MCF 10A (cell line): ENCODE results near the gene STIMATE. TPM values are rescaled to one million over a fixed set of nuclear protein-coding genes. Genes with fewer than 3 reads are reported as not detected.

ENCODE experiments used
- BruUV-seq: library from RNA; stranded (reverse); fragments of 400-500 nt; replicated peaks from 2 replicates; lab custom pipeline; 2021; lab: Mats Ljungman, UMichigan
- CTCF ChIA-PET: fragments of 300-600 bp; sonication (Branson Sonifier 250); formaldehyde crosslinking; extraction: SDS; loops from one replicate; lab custom pipeline; 2021; ENCODE audit warnings: antibody characterized with exemption, inconsistent platforms; lab: Yijun Ruan, JAX
- POLR2A ChIA-PET: fragments of 300-600, 350-650 bp; sonication (Branson Sonifier 250); formaldehyde crosslinking; extraction: SDS; loops from one replicate; lab custom pipeline; 2020; ENCODE audit warnings: antibody characterized with exemption, inconsistent platforms; lab: Yijun Ruan, JAX
- DNase-seq: peaks from one replicate; pipeline ENCODE4 v3.0.0-alpha.2; 2018; ENCODE audit not compliant: unreplicated experiment
- H3K27ac Mint-ChIP-seq: one replicate; pipeline ENCODE4 v1.8.0; 2022; ENCODE audit warnings: mild to moderate bottlenecking, low read depth, mixed read lengths; ENCODE audit not compliant: unreplicated experiment
- H3K27me3 Mint-ChIP-seq: one replicate; pipeline ENCODE4 v1.8.0; 2022; ENCODE audit warnings: mixed read lengths; ENCODE audit not compliant: insufficient read depth, unreplicated experiment
- H3K36me3 Mint-ChIP-seq: one replicate; pipeline ENCODE4 v1.8.0; 2022; ENCODE audit warnings: mild to moderate bottlenecking, moderate library complexity, mixed read lengths; ENCODE audit not compliant: insufficient read depth, unreplicated experiment
- H3K4me1 Mint-ChIP-seq: one replicate; pipeline ENCODE4 v1.8.0; 2022; ENCODE audit warnings: mixed read lengths; ENCODE audit not compliant: insufficient read depth, unreplicated experiment
- H3K4me3 Mint-ChIP-seq: one replicate; pipeline ENCODE4 v1.8.0; 2022; ENCODE audit warnings: mild to moderate bottlenecking, moderate library complexity, mixed read lengths; ENCODE audit not compliant: unreplicated experiment
- H3K9me3 Mint-ChIP-seq: one replicate; pipeline ENCODE4 v1.8.0; 2022; ENCODE audit warnings: mixed read lengths; ENCODE audit not compliant: unreplicated experiment
- intact Hi-C: fragments of 100-400 bp; cut with micrococcal nuclease; formaldehyde crosslinking; loops from 2 replicates; pipeline ENCODE4 v1.14.1; 2022
- total RNA-seq: library from RNA; stranded (reverse); gene quantifications from 2 replicates; pipeline ENCODE4 v1.2.3, GENCODE V29; 2022
- TF ChIP-seq, protein P1 (sequence below): fragments of 200-600 bp; IDR thresholded peaks from one replicate; pipeline ENCODE4 v1.8.0; 2022; ENCODE audit warnings: antibody characterized with exemption, mild to moderate bottlenecking; ENCODE audit not compliant: unreplicated experiment

Gene STIMATE
- total RNA-seq, 1 experiment from 2014 or later: 12.0 TPM

DNA sequence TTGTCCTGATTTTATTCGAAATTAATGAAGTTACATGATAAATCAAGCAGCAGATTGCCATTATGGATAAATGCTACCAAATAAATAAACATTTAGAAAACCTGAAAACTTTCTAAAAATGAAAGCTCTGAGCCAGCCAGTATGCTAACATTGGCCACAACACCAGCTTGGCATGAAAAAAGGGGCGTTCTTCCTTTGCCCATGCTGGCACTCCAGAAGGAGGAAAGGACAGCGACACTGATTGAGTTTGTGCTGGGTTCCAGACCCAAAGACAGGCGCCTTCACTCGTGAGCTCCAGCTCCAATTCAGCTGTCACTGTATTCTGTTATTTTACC, 5.1 kb downstream of the STIMATE start:
- Mint-ChIP-seq H3K4me3 (no peak overlapping the region), H3K36me3 (peaks cover 4% of the 10 kb centered on the region)

DNA sequence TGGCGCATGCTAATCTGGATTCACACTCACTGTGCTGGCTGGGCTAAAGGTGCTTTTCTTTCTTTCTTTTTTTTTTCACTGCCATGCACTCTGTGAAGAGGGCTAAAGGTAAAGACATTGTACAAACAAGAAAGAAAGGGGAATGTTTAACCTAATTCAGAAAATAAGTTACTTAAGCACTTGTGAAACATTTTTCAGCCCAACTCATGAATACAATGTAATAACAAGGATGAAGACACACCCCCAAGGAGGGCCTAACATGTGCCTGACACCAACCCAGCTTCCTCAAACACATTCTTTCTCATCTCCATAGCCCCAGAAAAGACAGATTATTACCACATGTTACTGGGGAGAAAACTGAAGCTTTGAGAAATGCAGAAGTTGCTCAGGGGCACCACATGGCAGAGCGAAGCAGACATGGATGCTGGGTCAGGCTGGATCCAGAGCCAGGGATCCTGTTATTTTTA, 5.7 kb downstream of the STIMATE start:
- TF ChIP-seq, protein P1, sequence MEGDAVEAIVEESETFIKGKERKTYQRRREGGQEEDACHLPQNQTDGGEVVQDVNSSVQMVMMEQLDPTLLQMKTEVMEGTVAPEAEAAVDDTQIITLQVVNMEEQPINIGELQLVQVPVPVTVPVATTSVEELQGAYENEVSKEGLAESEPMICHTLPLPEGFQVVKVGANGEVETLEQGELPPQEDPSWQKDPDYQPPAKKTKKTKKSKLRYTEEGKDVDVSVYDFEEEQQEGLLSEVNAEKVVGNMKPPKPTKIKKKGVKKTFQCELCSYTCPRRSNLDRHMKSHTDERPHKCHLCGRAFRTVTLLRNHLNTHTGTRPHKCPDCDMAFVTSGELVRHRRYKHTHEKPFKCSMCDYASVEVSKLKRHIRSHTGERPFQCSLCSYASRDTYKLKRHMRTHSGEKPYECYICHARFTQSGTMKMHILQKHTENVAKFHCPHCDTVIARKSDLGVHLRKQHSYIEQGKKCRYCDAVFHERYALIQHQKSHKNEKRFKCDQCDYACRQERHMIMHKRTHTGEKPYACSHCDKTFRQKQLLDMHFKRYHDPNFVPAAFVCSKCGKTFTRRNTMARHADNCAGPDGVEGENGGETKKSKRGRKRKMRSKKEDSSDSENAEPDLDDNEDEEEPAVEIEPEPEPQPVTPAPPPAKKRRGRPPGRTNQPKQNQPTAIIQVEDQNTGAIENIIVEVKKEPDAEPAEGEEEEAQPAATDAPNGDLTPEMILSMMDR: no peak
- Mint-ChIP-seq H3K27me3 (no peaks in the 10 kb centered on the region), H3K36me3 (peaks cover 4% of the 10 kb centered on the region), H3K4me3 (no peak overlapping the region), H3K9me3 (no peaks in the 10 kb centered on the region), H3K4me1 (peaks cover 21% of the 10 kb centered on the region), H3K27ac (no peak overlapping the region)
- ChIA-PET CTCF (interaction anchor here (0.6 kb wide), 2 partner anchors 15 to 168 kb away, joined by 3 read pairs; no protein-coding TSS in a partner anchor), POLR2A (no interaction called here)
- intact Hi-C loops: no loop called here
- no peak for DNase-seq
- BruUV-seq: no TSS peak

More for the DNA sequence above, 5.1 kb downstream of the STIMATE start:
- no TSS peak for BruUV-seq
- no peak for DNase-seq
- Mint-ChIP-seq H3K27me3 (no peaks in the 10 kb centered on the region), H3K9me3 (no peaks in the 10 kb centered on the region), H3K27ac (no peak overlapping the region), H3K4me1 (peaks cover 24% of the 10 kb centered on the region)
- intact Hi-C loops: no loop called here
- ChIA-PET CTCF (interaction anchor here (0.6 kb wide), 2 partner anchors 14 to 167 kb away, joined by 3 read pairs; no protein-coding TSS in a partner anchor), POLR2A (interaction anchor here (1.0 kb wide), 1 partner anchor 122 kb away, joined by 5 read pairs; the partner anchor contains the start of gene NEK4)
- TF ChIP-seq, protein P1: no peak

DNA sequence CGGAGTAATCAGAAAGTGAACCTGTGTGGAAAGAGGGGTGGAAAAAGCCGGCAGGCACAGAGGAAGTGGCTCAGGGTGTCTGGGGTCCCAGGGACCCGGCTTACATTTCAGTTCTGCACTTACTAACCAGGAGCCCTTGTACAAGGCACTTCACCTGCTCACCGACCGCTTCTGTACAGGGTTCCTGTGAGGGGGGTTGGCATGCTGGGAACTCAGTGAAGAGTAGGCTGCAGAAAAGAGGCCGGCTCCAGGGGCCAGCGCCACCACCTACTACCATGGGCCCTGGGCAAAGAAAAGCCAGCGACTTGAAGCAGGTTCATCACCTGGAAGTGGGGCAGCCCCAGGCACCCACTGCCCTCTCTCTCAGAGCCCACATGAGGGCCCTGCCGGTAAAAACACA, 6.2 kb downstream of the STIMATE start:
- CTCF ChIA-PET: no interaction called here
- intact Hi-C loops: no loop called here
- POLR2A ChIA-PET: no interaction called here
- H3K4me1 Mint-ChIP-seq: peaks cover 17% of the 10 kb centered on the region
- H3K27me3 Mint-ChIP-seq: no peaks in the 10 kb centered on the region
- TF ChIP-seq, protein P1: no peak
- BruUV-seq: TSS peak; percentile 97
- H3K4me3 Mint-ChIP-seq: no peak overlapping the region
- peaks cover 4% of the 10 kb centered on the region for H3K36me3 Mint-ChIP-seq
- no peak for DNase-seq
- no peak overlapping the region for H3K27ac Mint-ChIP-seq
- no peaks in the 10 kb centered on the region for H3K9me3 Mint-ChIP-seq

DNA sequence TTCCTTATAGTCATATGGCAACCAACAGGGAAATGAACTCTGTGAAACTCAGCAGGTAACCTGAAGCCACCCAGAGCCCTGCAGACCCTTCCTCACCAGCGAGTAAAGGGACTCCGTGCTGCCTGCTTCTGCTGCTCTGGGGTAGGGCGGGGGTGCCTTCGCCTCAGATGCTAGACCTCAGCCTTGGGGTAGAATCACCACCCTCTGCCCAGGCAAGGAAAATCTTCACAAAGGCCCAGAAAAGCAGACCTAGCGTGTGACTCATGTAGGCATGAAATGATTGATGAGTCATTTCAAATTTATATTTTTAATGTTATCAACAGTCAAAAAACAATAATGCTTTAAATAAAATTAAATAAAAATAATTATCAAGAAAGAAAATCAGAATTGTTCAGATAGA, 6.6 kb downstream of the STIMATE start:
- no peak overlapping the region for H3K27ac Mint-ChIP-seq
- no TSS peak for BruUV-seq
- TF ChIP-seq, protein P1: no peak
- DNase-seq: no peak
- intact Hi-C loops: no loop called here
- no peak overlapping the region for H3K4me3 Mint-ChIP-seq
- no peaks in the 10 kb centered on the region for H3K9me3 Mint-ChIP-seq
- H3K36me3 Mint-ChIP-seq: peaks cover 4% of the 10 kb centered on the region
- ChIA-PET POLR2A (interaction anchor here (0.6 kb wide), 1 partner anchor 1389 kb away, joined by 3 read pairs; no protein-coding TSS in a partner anchor), CTCF (interaction anchor here (0.6 kb wide), 1 partner anchor 28 kb away, joined by 3 read pairs; no protein-coding TSS in a partner anchor)
- H3K27me3 Mint-ChIP-seq: no peaks in the 10 kb centered on the region
- peaks cover 14% of the 10 kb centered on the region for H3K4me1 Mint-ChIP-seq
